HG03060 (cell line): ENCODE results near the gene ZSCAN26.
"Not testable (repeated sequence)": the region's sequence is repeated elsewhere in the genome, so short reads cannot be mapped to it uniquely, and the experiment has no call there.

Experiments
- ATAC-seq: cut with Tn5 transposase; IDR thresholded peaks from one replicate; pipeline ENCODE4 v1.9.1; 2021; ENCODE audit warnings: low read depth, moderate number of reproducible peaks; ENCODE audit not compliant: unreplicated experiment

ZSCAN26 gene

DNA sequence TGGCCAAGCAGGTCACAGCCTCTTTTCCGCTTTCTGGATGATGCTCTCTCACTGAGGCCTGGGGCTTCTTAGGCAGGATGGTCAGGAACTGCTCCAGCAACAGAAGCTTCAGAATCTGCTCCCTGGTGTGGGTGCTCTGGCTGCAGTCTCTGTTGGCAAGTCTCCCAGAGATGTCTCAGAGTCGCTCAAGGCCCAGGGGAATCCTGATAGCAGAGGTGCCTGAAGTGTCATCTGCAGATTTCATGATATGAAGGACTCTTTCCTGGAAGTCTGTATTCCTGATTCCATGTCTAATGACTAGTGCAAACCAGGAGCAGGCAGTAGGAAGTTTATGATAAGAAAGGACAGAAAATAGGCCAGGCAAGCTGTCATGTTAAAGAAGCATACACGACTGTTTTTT lies 48.7 kb downstream of the ZSCAN26 start:
- ATAC-seq, result no peak

DNA sequence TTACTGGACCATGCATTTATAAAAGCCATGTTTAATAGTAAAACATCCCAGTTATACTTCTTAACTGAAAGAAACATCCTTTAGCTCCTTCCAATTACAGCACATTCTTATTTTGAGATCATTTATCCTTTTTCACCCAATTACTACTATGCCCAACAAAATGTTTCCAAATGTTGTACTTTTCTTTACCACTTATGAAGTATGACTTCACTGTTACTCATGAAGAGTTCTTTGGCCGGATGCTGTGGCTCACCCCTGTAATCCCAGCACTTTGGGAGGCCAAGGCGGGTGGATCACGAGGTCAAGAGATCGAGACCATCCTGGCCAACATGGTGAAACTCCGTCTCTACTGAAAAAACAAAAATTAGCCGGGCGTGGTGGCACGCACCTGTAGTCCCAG lies 50.9 kb downstream of the ZSCAN26 start:
- not testable (repeated sequence) for ATAC-seq

DNA sequence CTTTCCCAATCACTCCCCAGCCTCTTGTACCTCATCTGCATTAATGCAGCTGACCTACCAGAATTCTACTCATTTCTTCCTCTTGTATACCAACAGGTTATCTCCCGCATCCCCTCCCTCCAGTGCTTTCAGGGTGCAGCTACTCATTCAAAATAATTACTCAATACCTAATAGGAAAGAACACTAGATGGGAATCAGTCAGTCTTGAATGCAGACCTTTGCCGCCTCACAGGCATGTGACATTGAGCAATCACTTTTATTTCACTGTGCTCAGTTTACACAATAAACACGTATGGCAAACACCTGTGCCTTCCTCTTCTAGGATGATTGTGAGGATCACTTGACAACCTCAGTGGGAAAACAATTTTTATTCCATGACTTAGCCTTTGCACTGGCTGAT lies 55.7 kb downstream of the ZSCAN26 start:
- ATAC-seq, result no peak

DNA sequence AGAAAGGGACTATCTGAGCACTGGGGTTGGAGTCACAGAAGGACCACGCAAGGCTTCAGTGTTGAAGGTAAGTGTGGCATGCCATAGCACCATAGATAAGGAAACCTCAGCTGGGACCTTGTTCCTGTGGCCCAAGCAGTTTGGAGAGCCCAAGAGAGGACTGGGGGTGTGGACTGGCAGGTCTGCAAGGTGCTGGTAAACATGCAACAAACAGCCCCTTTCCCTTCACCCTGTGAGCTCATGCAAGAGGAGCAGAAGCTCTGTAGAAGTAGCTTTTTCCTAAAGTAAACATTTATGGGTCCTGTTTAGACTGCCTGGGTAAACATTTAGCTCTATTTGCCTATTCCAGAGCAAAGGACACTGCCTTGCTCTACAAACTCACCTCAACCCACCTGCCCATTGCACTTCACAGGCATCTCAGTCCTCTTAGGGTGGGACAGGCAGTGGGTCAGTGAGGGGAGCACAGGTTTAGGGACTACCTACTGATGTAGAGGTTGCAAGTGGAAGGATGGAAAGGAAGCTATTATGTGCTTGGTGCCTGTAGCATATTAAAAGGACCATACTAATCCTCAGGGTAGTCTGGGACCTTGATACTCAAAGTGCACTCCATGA lies 57.0 kb downstream of the ZSCAN26 start:
- no peak for ATAC-seq

DNA sequence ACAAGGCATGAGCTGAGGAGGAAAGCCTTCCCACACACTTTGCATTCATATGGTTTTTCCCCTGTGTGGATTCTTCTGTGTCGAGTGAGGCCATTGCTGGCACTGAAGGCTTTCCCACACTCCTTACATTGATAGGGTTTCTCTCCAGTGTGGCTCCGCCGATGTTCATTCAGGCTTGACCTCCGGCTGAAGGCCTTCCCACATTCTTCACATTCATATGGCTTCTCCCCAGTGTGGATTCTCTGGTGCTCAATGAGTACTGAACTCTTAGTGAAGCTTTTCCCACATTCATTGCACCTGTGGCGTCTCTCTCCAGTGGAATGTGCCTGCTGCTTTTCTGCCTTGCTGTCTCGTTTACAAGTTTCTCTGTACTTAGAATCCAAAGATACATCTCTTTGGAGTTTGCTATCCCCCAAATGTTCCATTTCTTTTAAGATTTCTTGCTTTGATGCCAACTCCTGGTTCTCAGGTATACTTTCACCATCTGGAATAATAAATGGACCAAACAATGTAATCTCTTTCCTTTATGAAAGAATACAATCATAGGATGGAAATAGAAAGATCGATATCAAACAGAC lies 59.5 kb downstream of the ZSCAN26 start:
- ATAC-seq, result no peak
